ENCODE results near the gene FKBP11. TPM values are rescaled to one million over a fixed set of nuclear protein-coding genes. Genes with fewer than 3 reads are reported as not detected.
A peak's percentile ranks its signal among the peaks of the same experiment; 100 is the strongest.

Gene FKBP11
- total and polyA plus RNA-seq, 2 experiments from 2014 or later, result 17.4 to 158 TPM

DNA sequence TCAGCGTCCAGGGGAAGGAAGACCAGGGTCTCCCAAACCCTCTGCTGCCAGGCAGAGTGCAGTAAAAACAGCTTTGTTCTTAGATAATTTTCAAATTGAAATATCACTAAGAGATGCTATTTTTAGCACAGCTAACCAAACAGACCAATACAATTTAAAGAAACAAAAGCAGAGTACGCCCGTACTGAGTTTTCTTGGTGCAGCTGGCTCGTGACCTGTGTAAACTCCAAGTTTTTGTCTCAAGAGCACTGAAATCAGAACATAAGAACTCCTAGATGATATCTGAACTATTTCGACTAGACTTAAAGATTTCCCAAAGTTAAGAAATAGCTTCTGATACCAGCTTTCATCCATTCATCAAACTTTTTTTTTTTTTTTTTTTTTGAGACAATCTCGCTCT lies 21.7 kb upstream of the FKBP11 start:
- H3K9me2 ChIP-seq (ENCODE audit: insufficient read depth), result no peaks in the 10 kb centered on the region
- no peaks in the 10 kb centered on the region for H3K9me3 ChIP-seq (ENCODE audit: low read depth)
- no peaks in the 10 kb centered on the region for H3K4me1 ChIP-seq (ENCODE audit: insufficient read depth)
- H3K27ac ChIP-seq, result no peak overlapping the region
- H3K4me2 ChIP-seq (ENCODE audit: unreplicated experiment), result no peak overlapping the region
- TF ChIP-seq EZH2phosphoT487 (IDR thresholded peaks at IDR 0.05; ENCODE audit: insufficient read depth, low read depth), result no peak
- TF ChIP-seq EZH2 (IDR thresholded peaks at IDR 0.05; ENCODE audit: insufficient read depth, poor library complexity, severe bottlenecking), result no peak
- DNase-seq, result no peak
- no peaks in the 10 kb centered on the region for H3K36me3 ChIP-seq (ENCODE audit: low read depth)
- H3K79me2 ChIP-seq (ENCODE audit: insufficient read depth), result peaks cover 100% of the 10 kb centered on the region
- no peaks in the 10 kb centered on the region for H3K27me3 ChIP-seq (replicated peaks; ENCODE audit: insufficient read depth)
- in situ Hi-C loops (cut with MboI), result no loop called here
- WGBS, 2 experiments (ENCODE audit: low coverage in 1 of 2, low lambda C conversion rate in 2 of 2, missing lambda C conversion rate in 2 of 2), result 88 to 93% methylated on average over 6 of the region's 6 CpGs
- no peak overlapping the region for H3K9ac ChIP-seq
- peaks cover 11% of the 10 kb centered on the region for H4K20me1 ChIP-seq (ENCODE audit: insufficient read depth)
- no peak overlapping the region for H2AFZ ChIP-seq
- H3F3A ChIP-seq (ENCODE audit: insufficient read depth), result no peaks in the 10 kb centered on the region
- no peak overlapping the region for H3K4me3 ChIP-seq

GRCh38 chr12:48946205-48946604 lies 20.9 kb upstream of the FKBP11 start:
- Histone ChIP-seq H3K79me2 (ENCODE audit: insufficient read depth) (peaks cover 100% of the 10 kb centered on the region), H4K20me1 (ENCODE audit: insufficient read depth) (peaks cover 11% of the 10 kb centered on the region)

GRCh38 chr12:48943221-48943620 lies 17.9 kb upstream of the FKBP11 start:
- Histone ChIP-seq H3K9ac (no peak overlapping the region), H3F3A (ENCODE audit: insufficient read depth) (0 out of 2 replicates have a peak, but pooled peaks cover 5% of the 10 kb centered on the region), H3K79me2 (ENCODE audit: insufficient read depth) (peaks cover 94% of the 10 kb centered on the region), H3K9me2 (ENCODE audit: insufficient read depth) (no peaks in the 10 kb centered on the region), H3K4me2 (ENCODE audit: unreplicated experiment) (no peak overlapping the region), H2AFZ (no peak overlapping the region), H4K20me1 (ENCODE audit: insufficient read depth) (peaks cover 11% of the 10 kb centered on the region), H3K4me3 (no peak overlapping the region), H3K36me3 (ENCODE audit: low read depth) (peaks cover 10% of the 10 kb centered on the region; the same call in 1 of the 2 replicates), H3K27ac (no peak overlapping the region), H3K27me3 (replicated peaks; ENCODE audit: insufficient read depth) (no peaks in the 10 kb centered on the region), H3K9me3 (ENCODE audit: low read depth) (no peaks in the 10 kb centered on the region), H3K4me1 (ENCODE audit: insufficient read depth) (no peaks in the 10 kb centered on the region)
- TF ChIP-seq EZH2phosphoT487 (IDR thresholded peaks at IDR 0.05; ENCODE audit: insufficient read depth, low read depth) (no peak), EZH2 (IDR thresholded peaks at IDR 0.05; ENCODE audit: insufficient read depth, poor library complexity, severe bottlenecking) (no peak)
- in situ Hi-C loops (cut with MboI), result no loop called here
- 59 to 64% methylated on average over 4 of the region's 4 CpGs for WGBS, 2 experiments (ENCODE audit: low coverage in 1 of 2, low lambda C conversion rate in 2 of 2, missing lambda C conversion rate in 2 of 2)
- no peak for DNase-seq

More at GRCh38 chr12:48946205-48946604, 20.9 kb upstream of the FKBP11 start:
- no peak overlapping the region for H2AFZ ChIP-seq
- DNase-seq, result no peak
- no peaks in the 10 kb centered on the region for H3K9me3 ChIP-seq (ENCODE audit: low read depth)
- H3K4me2 ChIP-seq (ENCODE audit: unreplicated experiment), result no peak overlapping the region
- no peak for TF ChIP-seq EZH2phosphoT487 (IDR thresholded peaks at IDR 0.05; ENCODE audit: insufficient read depth, low read depth)
- TF ChIP-seq EZH2 (IDR thresholded peaks at IDR 0.05; ENCODE audit: insufficient read depth, poor library complexity, severe bottlenecking), result no peak
- H3K4me1 ChIP-seq (ENCODE audit: insufficient read depth), result no peaks in the 10 kb centered on the region
- no peak overlapping the region for H3K27ac ChIP-seq
- H3K9ac ChIP-seq, result no peak overlapping the region
- no peaks in the 10 kb centered on the region for H3K9me2 ChIP-seq (ENCODE audit: insufficient read depth)
- in situ Hi-C loops (cut with MboI), result no loop called here
- H3K36me3 ChIP-seq (ENCODE audit: low read depth), result no peaks in the 10 kb centered on the region
- H3K4me3 ChIP-seq, result no peak overlapping the region
- H3K27me3 ChIP-seq (replicated peaks; ENCODE audit: insufficient read depth), result no peaks in the 10 kb centered on the region
- H3F3A ChIP-seq (ENCODE audit: insufficient read depth), result no peaks in the 10 kb centered on the region

DNA sequence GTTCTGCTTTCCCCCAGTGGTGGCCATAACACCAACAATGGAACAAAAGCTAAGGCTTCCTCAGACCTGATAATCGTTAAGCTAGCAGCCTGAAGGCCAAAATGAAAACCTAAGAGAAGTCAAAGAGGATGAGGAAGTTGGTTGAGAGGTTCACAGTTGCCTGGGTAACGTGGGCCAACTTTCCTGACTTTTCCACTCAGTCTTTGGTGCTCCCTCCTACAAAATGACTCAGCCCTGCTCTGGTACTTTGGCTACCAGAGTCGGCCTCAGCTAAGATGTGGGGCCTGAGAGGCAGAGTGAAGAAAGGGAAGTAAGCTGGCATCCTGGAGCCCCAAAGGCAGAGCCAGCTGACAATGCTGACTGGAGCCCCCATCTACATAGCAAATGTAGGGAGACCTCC lies 14.9 kb upstream of the FKBP11 start:
- H3K27ac ChIP-seq, result peak overlapping the region; percentile 17; the same call in 1 of the 2 replicates
- H3K4me1 ChIP-seq (ENCODE audit: insufficient read depth), result no peaks in the 10 kb centered on the region
- no peaks in the 10 kb centered on the region for H3K27me3 ChIP-seq (replicated peaks; ENCODE audit: insufficient read depth)
- H3K79me2 ChIP-seq (ENCODE audit: insufficient read depth), result peaks cover 78% of the 10 kb centered on the region
- in situ Hi-C loops (cut with MboI), result no loop called here
- H3F3A ChIP-seq (ENCODE audit: insufficient read depth), result peaks cover 19% of the 10 kb centered on the region
- DNase-seq, result peak; percentile 63
- H2AFZ ChIP-seq, result no peak overlapping the region
- H3K4me2 ChIP-seq (ENCODE audit: unreplicated experiment), result no peak overlapping the region
- peaks cover 10% of the 10 kb centered on the region; the same call in 1 of the 2 replicates for H3K36me3 ChIP-seq (ENCODE audit: low read depth)
- TF ChIP-seq EZH2 (IDR thresholded peaks at IDR 0.05; ENCODE audit: insufficient read depth, poor library complexity, severe bottlenecking), result no peak
- TF ChIP-seq EZH2phosphoT487 (IDR thresholded peaks at IDR 0.05; ENCODE audit: insufficient read depth, low read depth), result no peak
- peak overlapping the region; percentile 34; the same call in 1 of the 2 replicates for H3K9ac ChIP-seq
- H3K9me3 ChIP-seq (ENCODE audit: low read depth), result no peaks in the 10 kb centered on the region
- no peaks in the 10 kb centered on the region for H3K9me2 ChIP-seq (ENCODE audit: insufficient read depth)
- WGBS, 2 experiments (ENCODE audit: low coverage in 1 of 2, low lambda C conversion rate in 2 of 2, missing lambda C conversion rate in 2 of 2), result 75 to 82% methylated on average over 3 of the region's 3 CpGs
- peaks cover 4% of the 10 kb centered on the region for H4K20me1 ChIP-seq (ENCODE audit: insufficient read depth)
- no peak overlapping the region for H3K4me3 ChIP-seq

DNA sequence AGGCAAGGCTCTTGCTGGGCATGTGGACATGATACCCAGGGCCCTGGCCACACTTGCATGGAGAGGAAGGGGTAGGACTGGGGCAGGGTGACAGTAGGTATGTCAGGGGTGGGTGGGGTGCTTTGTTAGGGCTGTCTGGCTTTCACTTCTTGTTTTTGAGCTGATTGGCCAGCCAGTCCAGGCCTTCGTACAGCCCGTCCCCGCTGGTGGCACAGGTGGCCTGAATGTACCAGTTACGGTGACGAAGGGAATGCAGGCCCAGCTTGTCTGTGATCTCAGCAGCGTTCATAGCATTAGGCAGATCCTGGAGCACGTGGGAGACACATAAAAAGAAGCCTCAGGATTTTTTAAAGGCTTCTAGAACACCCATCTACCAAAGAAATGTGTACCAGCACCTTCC lies 13.5 kb upstream of the FKBP11 start:
- H3K79me2 ChIP-seq (ENCODE audit: insufficient read depth), result peaks cover 77% of the 10 kb centered on the region
- DNase-seq, result no peak
- H3K4me2 ChIP-seq (ENCODE audit: unreplicated experiment), result no peak overlapping the region
- no peaks in the 10 kb centered on the region for H3K9me2 ChIP-seq (ENCODE audit: insufficient read depth)
- H3K4me1 ChIP-seq (ENCODE audit: insufficient read depth), result no peaks in the 10 kb centered on the region
- no peak overlapping the region for H3K9ac ChIP-seq
- no peak overlapping the region for H3K4me3 ChIP-seq
- H3K9me3 ChIP-seq (ENCODE audit: low read depth), result no peaks in the 10 kb centered on the region
- no peak overlapping the region for H3K27ac ChIP-seq
- no peaks in the 10 kb centered on the region for H3K27me3 ChIP-seq (replicated peaks; ENCODE audit: insufficient read depth)
- 88 to 90% methylated on average over 7 of the region's 7 CpGs for WGBS, 2 experiments (ENCODE audit: low coverage in 1 of 2, low lambda C conversion rate in 2 of 2, missing lambda C conversion rate in 2 of 2)
- in situ Hi-C loops (cut with MboI), result no loop called here
- H3F3A ChIP-seq (ENCODE audit: insufficient read depth), result peaks cover 19% of the 10 kb centered on the region
- no peak for TF ChIP-seq EZH2 (IDR thresholded peaks at IDR 0.05; ENCODE audit: insufficient read depth, poor library complexity, severe bottlenecking)
- no peak for TF ChIP-seq EZH2phosphoT487 (IDR thresholded peaks at IDR 0.05; ENCODE audit: insufficient read depth, low read depth)
- H2AFZ ChIP-seq, result no peak overlapping the region
- peaks cover 4% of the 10 kb centered on the region for H4K20me1 ChIP-seq (ENCODE audit: insufficient read depth)
- peaks cover 10% of the 10 kb centered on the region; the same call in 1 of the 2 replicates for H3K36me3 ChIP-seq (ENCODE audit: low read depth)
